Tibial artery (tissue), 4 donors: ENCODE results near the gene FTCD.

ENCODE experiments used
- DNase-seq, 2 donors: peaks; one replicate each; pipeline ENCODE4 v3.0.0-alpha.2; 2019
- H3K27ac ChIP-seq, 2 donors: fragments of 200-600 bp; sonication (generic) in 1 of 2; 1 replicate in 1 of 2; 2 replicates in 1 of 2; pipeline ENCODE4 v1.5.1; 2018 to 2019; ENCODE audit warnings: mild to moderate bottlenecking in 1 of 2
- H3K27me3 ChIP-seq, 2 donors: fragments of 200-600 bp; sonication (generic) in 1 of 2; one replicate each; pipeline versions ENCODE4 v1.5.1 to v1.6.0; 2016 to 2019
- H3K36me3 ChIP-seq, 3 donors: fragments of 200-600 bp; sonication (generic) in 2 of 3; one replicate each; pipeline ENCODE4 v1.5.1; 2016 to 2019; ENCODE audit warnings: mild to moderate bottlenecking in 2 of 3
- H3K4me1 ChIP-seq, 4 donors: fragments of 200-600 bp; sonication (generic) in 2 of 4; 1 replicate in 3 of 4; 2 replicates in 1 of 4; pipeline ENCODE4 v1.5.1; 2016 to 2019
- H3K4me3 ChIP-seq, 2 donors: fragments of 200-600 bp; sonication (generic) in 1 of 2; 1 replicate in 1 of 2; 2 replicates in 1 of 2; pipeline ENCODE4 v1.5.1; 2018 to 2019; ENCODE audit warnings: mild to moderate bottlenecking in 2 of 2
- H3K9me3 ChIP-seq, 3 donors: fragments of 200-600 bp; sonication (generic) in 1 of 3; one replicate each; pipeline ENCODE4 v1.5.1; 2016 to 2019
- CTCF ChIP-seq, 2 experiments: fragments of 200-600 bp in 1 of 2; fragments of 450-650 bp in 1 of 2; IDR thresholded peaks; one replicate each; pipeline ENCODE4 v1.5.1; 2017 to 2019; ENCODE audit warnings: antibody characterized with exemption in 2 of 2, mild to moderate bottlenecking in 1 of 2, moderate library complexity in 1 of 2
- intact Hi-C: fragments of 100-400 bp; cut with DNase I; formaldehyde crosslinking; loops from one replicate; pipeline ENCODE4 v1.15.0; 2023; ENCODE audit warnings: low total_unique reads

Gene FTCD

GRCh38 chr21:46130831-46131587, 24.4 kb downstream of the FTCD start:
- H3K36me3 ChIP-seq: peaks cover 27 to 60% (median 38%) of the 10 kb centered on the region in 3 donors
- H3K4me3 ChIP-seq: no peak overlapping the region
- no peak for TF ChIP-seq CTCF (IDR thresholded peaks at IDR 0.05)
- no peaks in the 10 kb centered on the region for H3K4me1 ChIP-seq
- no peaks in the 10 kb centered on the region for H3K9me3 ChIP-seq
- intact Hi-C loops: no loop called here
- no peak for DNase-seq
- H3K27me3 ChIP-seq: no peaks in the 10 kb centered on the region
- H3K27ac ChIP-seq: no peak overlapping the region

GRCh38 chr21:46129846-46130651, 25.3 kb downstream of the FTCD start:
- H3K9me3 ChIP-seq: no peaks in the 10 kb centered on the region
- H3K4me1 ChIP-seq: no peaks in the 10 kb centered on the region
- peaks cover 37 to 70% (median 48%) of the 10 kb centered on the region in 3 donors for H3K36me3 ChIP-seq
- H3K4me3 ChIP-seq: no peak overlapping the region
- no peak for DNase-seq
- H3K27ac ChIP-seq: no peak overlapping the region
- H3K27me3 ChIP-seq: no peaks in the 10 kb centered on the region
- intact Hi-C loops: loop anchor here (10.0 kb wide), 1 partner anchor 135 kb away; no protein-coding TSS in a partner anchor
- no peak for TF ChIP-seq CTCF (IDR thresholded peaks at IDR 0.05)

GRCh38 chr21:46128933-46129571, 26.3 kb downstream of the FTCD start:
- intact Hi-C loops: loop anchor here (10.0 kb wide), 1 partner anchor 134 kb away; no protein-coding TSS in a partner anchor
- no peak overlapping the region for H3K4me3 ChIP-seq
- H3K9me3 ChIP-seq: no peaks in the 10 kb centered on the region
- no peaks in the 10 kb centered on the region for H3K4me1 ChIP-seq
- DNase-seq: peak; percentile 28 to 69
- H3K27ac ChIP-seq: no peak overlapping the region
- TF ChIP-seq CTCF (IDR thresholded peaks at IDR 0.05): no peak
- H3K27me3 ChIP-seq: no peaks in the 10 kb centered on the region
- peaks cover 46 to 80% (median 58%) of the 10 kb centered on the region in 3 donors for H3K36me3 ChIP-seq

- H3K36me3 ChIP-seq: peaks cover 46 to 87% (median 61%) of the 10 kb centered on the region in 3 donors
- no peaks in the 10 kb centered on the region for H3K27me3 ChIP-seq
- H3K9me3 ChIP-seq: no peaks in the 10 kb centered on the region
- H3K27ac ChIP-seq: no peak overlapping the region
- no peaks in the 10 kb centered on the region for H3K4me1 ChIP-seq
- no peak for TF ChIP-seq CTCF (IDR thresholded peaks at IDR 0.05)
- DNase-seq: peak; percentile 20 to 65
- H3K4me3 ChIP-seq: no peak overlapping the region
- intact Hi-C loops: loop anchor here (10.0 kb wide), 1 partner anchor 134 kb away; no protein-coding TSS in a partner anchor
Measured at GRCh38 chr21:46128106-46128932, 27.1 kb downstream of the FTCD start.
